A673 (cell line): ENCODE data around the gene HLCS.

ENCODE experiments used
- CTCF ChIP-seq: fragments of 300-800, 200-600 bp; sonication (generic); conservative IDR thresholded peaks from 2 replicates; pipeline ENCODE4 v1.5.1; 2017; ENCODE audit warnings: low read depth, mild to moderate bottlenecking, antibody characterized with exemption, low read length, moderate library complexity, mixed read lengths
- EZH2 ChIP-seq: fragments of 200-600 bp; sonication (generic); IDR thresholded peaks from 2 replicates; pipeline ENCODE4 v1.6.1; 2017; ENCODE audit warnings: borderline replicate concordance, low read depth, mild to moderate bottlenecking, mixed read lengths, antibody characterized with exemption, low read length; ENCODE audit not compliant: poor library complexity, severe bottlenecking

DNA sequence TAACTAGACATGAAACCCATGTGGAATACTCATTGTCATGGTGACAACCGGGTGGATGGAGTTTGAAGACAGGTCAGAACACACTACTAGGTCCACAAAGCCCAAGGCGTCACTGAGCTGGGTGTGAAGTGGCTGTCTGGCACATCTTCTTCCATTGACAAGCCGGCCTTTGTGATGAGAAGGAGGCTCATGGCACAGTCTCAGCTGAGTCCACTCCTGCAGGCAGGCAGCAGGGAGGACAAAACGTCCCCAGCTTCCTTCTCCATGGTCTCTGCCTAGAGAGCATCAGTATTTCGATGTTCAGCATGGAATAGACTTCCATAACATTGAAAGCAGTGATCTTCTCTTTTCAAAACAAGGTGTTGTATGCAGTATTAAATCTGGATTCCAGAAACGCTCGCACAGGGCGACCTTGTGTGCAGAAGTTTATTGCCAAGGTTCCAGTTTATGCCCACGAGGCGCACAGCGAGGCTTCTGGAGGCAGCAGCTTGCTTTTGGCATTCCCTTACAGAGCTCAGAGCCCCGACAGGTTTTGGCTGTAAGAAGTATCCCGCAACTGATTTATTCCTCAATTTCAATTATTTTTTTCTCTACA, 163.3 kb downstream of the HLCS start:
- TF ChIP-seq CTCF (no peak), EZH2 (no peak)
